Heart left ventricle (tissue), 16 donors: ENCODE results near the gene ERBIN. TPM values are rescaled to one million over a fixed set of nuclear protein-coding genes. Genes with fewer than 3 reads are reported as not detected.

Experiments used
- ATAC-seq, 4 donors: fragments of 200-7000 bp; cut with Tn5 transposase; one replicate each; pipeline ENCODE4 v1.9.1; 2020 to 2022; ENCODE audit warnings: moderate library complexity in 4 of 4, mild to moderate bottlenecking in 3 of 4, moderate number of reproducible peaks in 1 of 4
- DNase-seq, 5 donors: peaks; one replicate each; pipeline ENCODE4 v3.0.0-alpha.2; 2020
- H3K27ac ChIP-seq, 12 donors: fragments of 200-600 bp; sonication (generic) in 4 of 12; one replicate each; pipeline versions ENCODE4 v1.5.0 to v1.8.0; 2016 to 2022; ENCODE audit warnings: mild to moderate bottlenecking in 2 of 12
- H3K27me3 ChIP-seq, 9 donors: fragments of 200-600 bp; sonication (generic) in 2 of 9; one replicate each; pipeline versions ENCODE4 v1.5.1 to v1.8.0; 2016 to 2022; ENCODE audit warnings: mild to moderate bottlenecking in 3 of 9
- H3K36me3 ChIP-seq, 9 donors: fragments of 200-600 bp; sonication (generic) in 2 of 9; one replicate each; pipeline versions ENCODE4 v1.5.0 to v1.8.0; 2018 to 2022; ENCODE audit warnings: mild to moderate bottlenecking in 2 of 9
- H3K4me1 ChIP-seq, 12 donors: fragments of 200-600 bp; sonication (generic) in 4 of 12; one replicate each; pipeline versions ENCODE4 v1.5.0 to v1.8.0; 2016 to 2022; ENCODE audit warnings: mild to moderate bottlenecking in 3 of 12
- H3K4me3 ChIP-seq, 12 donors: fragments of 200-600 bp; sonication (generic) in 4 of 12; one replicate each; pipeline versions ENCODE4 v1.5.0 to v1.8.0; 2017 to 2022; ENCODE audit warnings: mild to moderate bottlenecking in 9 of 12, moderate library complexity in 4 of 12
- H3K9me3 ChIP-seq, 12 donors: fragments of 200-600 bp; sonication (generic) in 4 of 12; one replicate each; pipeline versions ENCODE4 v1.5.0 to v1.8.0; 2016 to 2022; ENCODE audit warnings: mild to moderate bottlenecking in 1 of 12
- CTCF ChIP-seq, 12 donors: fragments of 200-600 bp; sonication (generic) in 4 of 12; IDR thresholded peaks; one replicate each; pipeline versions ENCODE4 v1.5.0 to v1.8.0; 2018 to 2022; ENCODE audit warnings: antibody characterized with exemption in 12 of 12, mild to moderate bottlenecking in 5 of 12
- POLR2A ChIP-seq, 2 donors: fragments of 450-650 bp; IDR thresholded peaks; one replicate each; pipeline ENCODE4 v1.6.1; 2017; ENCODE audit warnings: antibody characterized with exemption in 2 of 2, mild to moderate bottlenecking in 2 of 2, moderate library complexity in 2 of 2
- WGBS, 4 donors: extraction: QIAGEN DNeasy Blood & Tissue Kit in 2 of 4; methylation state at CpG; one replicate each; pipeline versions ENCODE4 v1.1.5 to v1.1.7; 2013 to 2018; 5-methylcytosine and 5-hydroxymethylcytosine counted together
- intact Hi-C, 10 donors: fragments of 100-400 bp; cut with DNase I; formaldehyde crosslinking; loops; one replicate each; pipeline versions ENCODE4 v1.11.1 to v1.14.2; 2022
- polyA plus RNA-seq, 2 donors: library from polyadenylated mRNA; stranded (reverse); fragments of 200-250 nt; gene quantifications; one replicate each; pipeline ENCODE4 v1.2.3, GENCODE V29; 2013
- total RNA-seq, 9 donors: library from RNA; depleted of rRNA in 2 of 9; stranded (reverse); fragments of >200 nt in 2 of 9; fragmentation: NEBNext Ultra II Directional in 3 of 9; extraction: Animal tissue kit (Norgen Biotek cat#: 25700) in 3 of 9; gene quantifications; one replicate each; pipeline versions ENCODE4 v1.1.0 to v1.2.4, GENCODE V29; 2016 to 2023
- donor health status: ischemic (EF 13 %, LVEDD 7.1; RV severe dilation, severe dysfunction).
- donor health status: healthy with polysubstance abuse.
- donor health status: DM: no; HTN: yes; CAD: no.
- donor health status: DM: no; HTN: no; CAD: no.
- donor health status: ischemic (EF 25% LVEDD 6.9; RV normal size, moderate dysfunction).
- donor health status: ischemic (EF 25% LVEDD 5.7; RV mildly dilated, moderate dysfunction).
- donor health status: healthy.
- donor health status: DM: yes; HTN: yes; CAD: no.
- donor health status: ischemic (EF 35%, LVEDD 5.7; RV mildly dilated, moderate dysfunction).
- donor health status: nonischemic (EF 11% LVEDD 7.7; RV severe dilation, severe dysfunction).
- donor health status: DM: yes; HTN: yes; CAD: no.
- donor health status: PGD.
- donor health status: ischemic (EF 29% LVEDD 5.4; RV normal size, mild dysfunction).
- donor health status: nonischemic (EF 23%, LVEDD 6.1; RV moderate dilation, normal function).

Gene ERBIN
- total and polyA plus RNA-seq, 11 donors: 6.7 to 59.1 (median 37.5) TPM

GRCh38 chr5:65916066-65916465, 10.3 kb upstream of the ERBIN start:
- Histone ChIP-seq H3K4me3 (no peak overlapping the region), H3K36me3 (no peaks in the 10 kb centered on the region), H3K27me3 (no peaks in the 10 kb centered on the region), H3K9me3 (no peaks in the 10 kb centered on the region), H3K27ac (no peak overlapping the region), H3K4me1 (peaks cover 0 to 14% (median 0%) of the 10 kb centered on the region in 12 donors)
- no peak for DNase-seq
- ATAC-seq: no peak
- TF ChIP-seq POLR2A (IDR thresholded peaks at IDR 0.05) (no peak), CTCF (IDR thresholded peaks at IDR 0.05) (no peak)
- 77 to 87% (median 83%) methylated on average over 3 of the region's 3 CpGs for WGBS, 4 donors
- intact Hi-C loops: no loop called here

DNA sequence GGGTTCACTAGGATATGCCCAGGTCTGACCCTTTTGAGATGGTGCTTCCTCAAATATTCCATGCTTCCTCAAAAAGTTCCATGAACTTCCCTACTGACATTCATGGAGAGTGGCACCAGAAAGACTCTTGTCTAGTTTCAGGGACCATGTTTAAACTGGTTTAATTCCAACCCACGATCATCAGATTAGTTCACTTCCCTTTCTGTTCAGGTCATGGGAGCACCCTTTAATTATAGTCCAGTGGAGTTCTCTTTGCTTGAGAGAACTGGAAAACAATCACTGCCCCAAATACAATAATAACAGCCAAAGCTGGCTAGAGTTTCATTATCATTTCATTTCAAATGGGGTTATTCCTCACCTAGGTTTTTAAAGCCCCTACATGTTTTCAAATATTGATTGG, 9.7 kb upstream of the ERBIN start:
- no peaks in the 10 kb centered on the region for H3K27me3 ChIP-seq
- no peak for DNase-seq
- no peaks in the 10 kb centered on the region for H3K9me3 ChIP-seq
- TF ChIP-seq POLR2A (IDR thresholded peaks at IDR 0.05) (no peak), CTCF (IDR thresholded peaks at IDR 0.05) (no peak)
- 31 to 53% (median 48%) methylated on average over 1 of the region's 1 CpG for WGBS, 4 donors
- ATAC-seq: no peak
- peaks cover 0 to 14% (median 0%) of the 10 kb centered on the region in 12 donors for H3K4me1 ChIP-seq
- H3K27ac ChIP-seq: no peak overlapping the region
- H3K36me3 ChIP-seq: no peaks in the 10 kb centered on the region
- intact Hi-C loops: no loop called here
- no peak overlapping the region for H3K4me3 ChIP-seq

GRCh38 chr5:65919773-65920172, 6.6 kb upstream of the ERBIN start:
- TF ChIP-seq POLR2A (IDR thresholded peaks at IDR 0.05) (no peak), CTCF (IDR thresholded peaks at IDR 0.05) (no peak)
- H3K4me1 ChIP-seq: peaks cover 0 to 17% (median 0%) of the 10 kb centered on the region in 12 donors
- no peaks in the 10 kb centered on the region for H3K27me3 ChIP-seq
- no peaks in the 10 kb centered on the region for H3K36me3 ChIP-seq
- H3K27ac ChIP-seq: no peak overlapping the region
- H3K4me3 ChIP-seq: no peak overlapping the region
- ATAC-seq: peak in 2 of 4 donors; percentile 38 to 61
- H3K9me3 ChIP-seq: no peaks in the 10 kb centered on the region
- no peak for DNase-seq
- intact Hi-C loops: loop anchor here in 5 of 10 donors (5.0 to 10.0 kb wide), 5 partner anchors 95 to 225 kb away; partner anchors contain the start of genes SREK1 (in 2 of the 5), NLN (in 1 of the 5) and SGTB (in 1 of the 5)

GRCh38 chr5:65923339-65923738, 3.0 kb upstream of the ERBIN start:
- ATAC-seq (no peak), DNase-seq (no peak)
- Histone ChIP-seq H3K36me3 (no peaks in the 10 kb centered on the region), H3K4me1 (peaks cover 0 to 14% (median 1%) of the 10 kb centered on the region in 12 donors), H3K4me3 (no peak overlapping the region), H3K27ac (no peak overlapping the region), H3K9me3 (no peaks in the 10 kb centered on the region), H3K27me3 (no peaks in the 10 kb centered on the region)
- intact Hi-C loops: loop anchor here in 5 of 10 donors (5.0 to 10.0 kb wide), 5 partner anchors 91 to 221 kb away; partner anchors contain the start of genes SREK1 (in 2 of the 5), NLN (in 1 of the 5) and SGTB (in 1 of the 5)
- TF ChIP-seq POLR2A (IDR thresholded peaks at IDR 0.05) (no peak), CTCF (IDR thresholded peaks at IDR 0.05) (no peak)
- WGBS, 4 donors: 90 to 95% (median 92%) methylated on average over 5 of the region's 5 CpGs
